HEK293T (cell line): ENCODE data around the gene PRKCH.

ENCODE experiments used
- BHLHE40 ChIP-seq: fragments of 450-650 bp; IDR thresholded peaks from 2 replicates; pipeline ENCODE4 v1.6.1; 2016; ENCODE audit warnings: mild to moderate bottlenecking, moderate library complexity, borderline replicate concordance
- ELF4 ChIP-seq: fragments of 450-650 bp; IDR thresholded peaks from 2 replicates; pipeline ENCODE4 v1.6.1; 2017; ENCODE audit warnings: antibody characterized with exemption
- FOXK2 ChIP-seq: fragments of 450-650 bp; IDR thresholded peaks from 2 replicates; pipeline ENCODE4 v1.6.1; 2016; ENCODE audit warnings: mild to moderate bottlenecking
- FOXM1 ChIP-seq: fragments of 450-650 bp; IDR thresholded peaks from 2 replicates; pipeline ENCODE4 v1.6.1; 2017; ENCODE audit warnings: mild to moderate bottlenecking, borderline replicate concordance
- HDGF ChIP-seq: fragments of 450-650 bp; IDR thresholded peaks from 2 replicates; pipeline ENCODE4 v1.6.1; 2017; ENCODE audit warnings: antibody characterized with exemption, borderline replicate concordance
- LEF1 ChIP-seq: fragments of 450-650 bp; IDR thresholded peaks from 2 replicates; pipeline ENCODE4 v1.6.1; 2017; ENCODE audit warnings: mild to moderate bottlenecking, borderline replicate concordance
- SUZ12 ChIP-seq: fragments of 450-650 bp; IDR thresholded peaks from 2 replicates; pipeline ENCODE4 v1.6.1; 2016; ENCODE audit warnings: mild to moderate bottlenecking

DNA sequence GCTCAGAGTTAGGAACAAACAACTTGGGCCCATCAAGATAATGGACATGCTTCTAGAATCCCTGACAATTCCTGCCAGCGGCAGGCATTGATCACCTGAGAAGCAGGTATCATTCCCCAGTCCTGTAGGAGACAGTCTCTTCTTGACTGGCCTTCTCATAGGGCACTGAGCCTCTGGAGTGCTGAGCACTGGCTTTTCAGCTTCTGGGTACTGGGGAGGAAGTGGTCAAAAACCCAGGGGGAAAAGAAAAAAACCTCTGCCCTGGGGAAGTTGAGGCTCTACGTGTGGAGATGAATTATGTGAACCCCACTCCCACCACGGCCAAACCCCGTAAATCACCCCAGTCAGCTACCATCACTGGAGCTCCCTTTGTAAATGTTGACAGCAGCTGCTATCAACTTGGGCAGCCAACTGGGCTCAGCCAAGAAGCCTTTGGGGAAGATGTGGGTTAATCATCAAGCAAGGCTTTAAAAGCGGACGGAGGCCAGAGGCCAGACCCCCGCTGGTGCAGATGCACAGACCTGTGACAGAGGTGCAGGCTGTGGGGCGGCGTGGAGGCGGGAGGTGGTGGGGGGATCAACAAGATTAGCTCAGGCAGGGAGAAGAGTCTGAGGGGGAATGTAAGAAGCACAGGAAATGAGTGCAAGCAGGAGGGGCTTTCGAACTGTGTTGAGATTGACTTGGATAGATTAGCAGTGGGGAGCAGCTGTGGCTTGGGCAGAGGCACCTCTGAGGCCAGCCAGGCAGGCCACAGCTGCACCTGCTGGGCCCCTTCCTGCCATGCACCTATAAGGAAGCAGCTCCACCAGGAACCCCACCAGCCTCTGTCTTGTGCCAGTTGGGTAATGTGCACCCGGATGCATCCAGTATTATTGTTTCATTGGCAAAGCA, 268.6 kb downstream of the PRKCH start:
- no peak for TF ChIP-seq LEF1
- TF ChIP-seq FOXK2, result no peak
- TF ChIP-seq BHLHE40, result no peak
- TF ChIP-seq ELF4, result no peak
- no peak for TF ChIP-seq SUZ12
- no peak for TF ChIP-seq HDGF
- TF ChIP-seq FOXM1, result no peak
